Fibroblast of the aortic adventitia (primary cell): ENCODE results near the gene CSNK1G1. TPM values are rescaled to one million over a fixed set of nuclear protein-coding genes. Genes with fewer than 3 reads are reported as not detected.

Experiments
- DNase-seq: peaks from one replicate; pipeline ENCODE4 v3.0.0-alpha.2; 2010; ENCODE audit warnings: low read depth
- H3K4me3 ChIP-seq: 2 replicates; pipeline ENCODE4 v1.5.1; 2011; ENCODE audit warnings: low read depth, mild to moderate bottlenecking, control low read depth, low read length, moderate library complexity
- total RNA-seq: library from RNA; depleted of rRNA; stranded (reverse); fragments of >200 nt; gene quantifications from 2 replicates; pipeline ENCODE4 v1.2.3, GENCODE V29; 2012; ENCODE audit warnings: low replicate concordance
- TF ChIP-seq, protein P1 (sequence below): IDR thresholded peaks from 2 replicates; pipeline ENCODE4 v1.5.1; 2011; ENCODE audit warnings: mild to moderate bottlenecking, low read length, control low read depth, inconsistent platforms; ENCODE audit not compliant: insufficient read depth

Gene CSNK1G1
- total RNA-seq, 1 donor: 22.0 TPM

DNA sequence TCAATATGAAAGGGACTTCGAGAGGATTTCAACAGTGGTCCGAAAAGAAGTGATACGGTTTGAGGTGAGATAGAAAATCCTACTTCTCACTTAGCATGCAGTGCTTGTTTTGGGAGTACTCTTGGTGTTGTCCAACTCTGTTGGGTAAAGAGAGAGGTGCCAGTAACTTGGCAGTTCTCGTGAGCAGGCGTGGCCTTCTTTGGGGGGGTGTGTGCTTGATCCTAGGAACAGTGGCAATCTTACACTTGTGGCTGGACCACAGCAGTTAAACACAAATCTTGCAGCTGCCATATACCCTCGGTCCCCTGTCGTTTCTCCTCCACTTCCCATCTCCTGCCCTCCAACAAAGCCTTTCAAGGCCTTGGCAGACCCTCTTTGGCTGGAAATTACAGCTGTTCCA lies 219.6 kb downstream of the CSNK1G1 start:
- H3K4me3 ChIP-seq: no peak overlapping the region
- TF ChIP-seq, protein P1, sequence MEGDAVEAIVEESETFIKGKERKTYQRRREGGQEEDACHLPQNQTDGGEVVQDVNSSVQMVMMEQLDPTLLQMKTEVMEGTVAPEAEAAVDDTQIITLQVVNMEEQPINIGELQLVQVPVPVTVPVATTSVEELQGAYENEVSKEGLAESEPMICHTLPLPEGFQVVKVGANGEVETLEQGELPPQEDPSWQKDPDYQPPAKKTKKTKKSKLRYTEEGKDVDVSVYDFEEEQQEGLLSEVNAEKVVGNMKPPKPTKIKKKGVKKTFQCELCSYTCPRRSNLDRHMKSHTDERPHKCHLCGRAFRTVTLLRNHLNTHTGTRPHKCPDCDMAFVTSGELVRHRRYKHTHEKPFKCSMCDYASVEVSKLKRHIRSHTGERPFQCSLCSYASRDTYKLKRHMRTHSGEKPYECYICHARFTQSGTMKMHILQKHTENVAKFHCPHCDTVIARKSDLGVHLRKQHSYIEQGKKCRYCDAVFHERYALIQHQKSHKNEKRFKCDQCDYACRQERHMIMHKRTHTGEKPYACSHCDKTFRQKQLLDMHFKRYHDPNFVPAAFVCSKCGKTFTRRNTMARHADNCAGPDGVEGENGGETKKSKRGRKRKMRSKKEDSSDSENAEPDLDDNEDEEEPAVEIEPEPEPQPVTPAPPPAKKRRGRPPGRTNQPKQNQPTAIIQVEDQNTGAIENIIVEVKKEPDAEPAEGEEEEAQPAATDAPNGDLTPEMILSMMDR: no peak
- DNase-seq: no peak

DNA sequence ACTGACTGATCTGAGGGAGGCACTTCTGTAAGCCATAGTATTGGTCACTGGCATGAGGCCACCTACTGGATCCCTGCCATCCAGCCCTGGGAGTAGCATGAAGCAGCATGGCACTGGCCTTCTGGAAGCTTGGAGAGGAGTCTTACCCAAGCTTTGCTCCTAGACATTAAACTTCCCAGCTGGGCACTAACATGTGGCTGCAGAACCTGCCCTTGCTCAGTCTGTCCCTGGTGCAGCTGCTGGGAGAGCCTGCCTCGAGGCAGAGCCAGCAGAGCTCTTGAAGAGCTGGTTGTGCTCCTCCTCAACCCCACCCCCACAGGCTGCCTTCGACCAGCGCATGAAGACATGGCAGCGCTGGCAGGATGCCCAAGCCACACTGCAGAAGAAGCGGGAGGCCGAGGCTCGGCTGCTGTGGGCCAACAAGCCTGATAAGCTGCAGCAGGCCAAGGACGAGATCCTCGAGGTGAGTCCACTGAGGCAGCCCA lies 221.6 kb downstream of the CSNK1G1 start:
- DNase-seq: peak; percentile 42
- H3K4me3 ChIP-seq: no peak overlapping the region
- TF ChIP-seq, protein P1: no peak

DNA sequence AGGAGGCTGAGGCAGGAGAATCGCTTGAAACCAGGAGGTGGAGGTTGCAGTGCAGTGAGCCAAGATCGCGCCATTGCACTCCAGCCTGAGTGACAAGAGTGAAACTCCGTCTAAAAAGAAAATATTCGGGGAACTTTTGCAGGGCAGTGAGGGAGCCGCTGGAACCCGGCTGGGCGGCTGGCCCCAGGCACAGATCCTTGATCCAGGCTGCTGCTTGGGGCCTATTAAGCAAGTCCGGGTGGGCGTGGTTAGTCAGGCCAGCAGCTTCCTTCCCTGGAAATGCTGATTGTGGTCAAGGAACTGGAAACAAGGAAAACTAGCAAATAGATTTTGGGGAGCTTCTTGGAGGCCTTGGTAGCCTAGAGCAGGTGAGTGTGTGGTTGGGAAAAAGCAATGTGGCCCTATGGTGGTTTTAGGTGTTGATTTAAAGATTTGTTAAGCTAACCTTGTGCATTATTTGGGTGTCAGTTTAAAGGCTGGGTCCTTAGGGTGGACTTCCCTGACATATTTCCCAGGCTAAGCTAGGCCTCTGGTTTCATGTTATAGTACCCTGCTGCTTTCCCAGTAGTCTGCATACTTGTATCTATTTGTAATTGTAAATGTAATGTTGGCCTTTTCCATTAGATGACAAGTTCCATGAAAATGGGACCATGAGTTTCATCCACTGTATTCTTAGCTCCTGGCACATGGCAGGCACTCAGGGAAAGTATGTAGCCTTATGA lies 222.2 kb downstream of the CSNK1G1 start:
- TF ChIP-seq, protein P1: no peak
- H3K4me3 ChIP-seq: no peak overlapping the region
- no peak for DNase-seq

DNA sequence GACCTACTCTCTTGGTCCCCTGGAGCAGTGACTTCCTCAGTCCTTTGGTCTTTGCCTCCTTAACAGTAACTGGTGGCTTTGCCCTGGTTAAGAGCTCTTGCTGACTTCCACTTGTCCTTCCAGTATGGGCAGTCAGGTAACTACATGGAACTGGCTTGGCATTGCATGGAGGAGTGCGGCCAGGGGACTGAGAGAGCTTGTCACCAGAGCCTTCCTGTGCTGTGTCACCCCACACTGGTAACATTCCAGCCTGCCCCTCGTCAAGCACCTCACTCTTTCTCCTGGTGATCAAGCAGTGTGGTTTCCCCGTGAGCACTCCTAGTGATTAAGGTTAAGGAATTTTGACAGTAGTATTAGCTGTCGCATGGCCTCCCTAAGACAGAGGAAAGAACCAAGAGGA lies 223.8 kb downstream of the CSNK1G1 start:
- H3K4me3 ChIP-seq: no peak overlapping the region
- no peak for DNase-seq
- TF ChIP-seq, protein P1: no peak

DNA sequence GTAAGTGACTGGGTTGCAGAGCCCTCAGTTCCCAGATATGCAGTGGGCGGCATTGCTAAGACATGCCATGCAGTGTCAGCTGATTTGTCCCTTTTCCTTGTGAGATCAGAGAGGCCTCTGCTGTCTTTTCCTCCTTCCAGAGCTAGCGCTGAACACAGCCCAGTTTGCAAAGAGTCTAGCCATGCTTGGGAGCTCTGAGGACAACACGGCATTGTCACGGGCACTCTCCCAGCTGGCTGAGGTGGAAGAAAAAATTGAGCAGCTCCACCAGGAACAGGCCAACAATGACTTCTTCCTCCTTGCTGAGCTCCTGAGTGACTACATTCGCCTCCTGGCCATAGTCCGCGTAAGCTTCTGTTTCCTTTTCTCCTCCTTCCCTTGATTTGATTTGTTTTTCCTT lies 224.4 kb downstream of the CSNK1G1 start:
- no peak overlapping the region for H3K4me3 ChIP-seq
- no peak for DNase-seq
- TF ChIP-seq, protein P1: no peak

DNA sequence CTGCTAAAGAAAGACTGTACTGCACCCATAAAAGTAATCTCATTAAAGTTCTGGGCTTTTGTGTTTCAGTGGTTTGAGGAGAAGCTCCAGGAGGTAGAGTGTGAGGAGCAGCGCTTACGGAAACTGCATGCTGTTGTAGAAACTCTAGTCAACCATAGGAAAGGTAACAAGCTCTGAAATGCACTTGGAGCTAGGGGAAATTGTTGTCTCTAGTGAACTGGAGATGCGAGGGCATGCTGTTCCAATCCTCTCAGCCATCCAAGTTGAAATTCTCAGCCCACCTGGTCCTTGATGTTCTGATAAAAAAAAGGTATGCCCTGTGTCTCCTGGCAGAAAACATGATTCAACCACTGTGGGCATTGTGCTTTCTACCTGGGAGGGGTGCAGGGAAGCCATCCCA lies 225.8 kb downstream of the CSNK1G1 start:
- H3K4me3 ChIP-seq: no peak overlapping the region
- DNase-seq: no peak
- TF ChIP-seq, protein P1: no peak
